Neural progenitor cell (in vitro differentiated cells): ENCODE measurements around the gene ABCA7. TPM values are rescaled to one million over a fixed set of nuclear protein-coding genes. Genes with fewer than 3 reads are reported as not detected.

ENCODE experiments used
- DNase-seq: peaks from one replicate; pipeline ENCODE4 v3.0.0-alpha.2; 2016; ENCODE audit warnings: low spot score
- H2AFZ ChIP-seq: fragments of 200-600 bp; sonication (generic); replicated peaks from 2 replicates; pipeline ENCODE4 v1.6.1; 2016; ENCODE audit warnings: antibody characterized with exemption
- H3F3A ChIP-seq: fragments of 200-600 bp; sonication (generic); 2 replicates; pipeline ENCODE4 v1.6.1; 2016; ENCODE audit warnings: antibody characterized with exemption, low read depth
- H3K27ac ChIP-seq: fragments of 200-600 bp; sonication (generic); 2 replicates; pipeline ENCODE4 v1.5.1; 2016; ENCODE audit warnings: mild to moderate bottlenecking
- H3K27me3 ChIP-seq: fragments of 200-600 bp; sonication (generic); 2 replicates; pipeline ENCODE4 v1.6.1; 2016; ENCODE audit warnings: mild to moderate bottlenecking, moderate library complexity
- H3K36me3 ChIP-seq: fragments of 200-600 bp; sonication (generic); 2 replicates; pipeline ENCODE4 v1.5.1; 2016
- H3K4me1 ChIP-seq: fragments of 200-600 bp; sonication (generic); 2 replicates; pipeline ENCODE4 v1.6.1; 2016; ENCODE audit warnings: mixed run types
- H3K4me2 ChIP-seq: fragments of 200-600 bp; sonication (generic); 2 replicates; pipeline ENCODE4 v1.6.1; 2016
- H3K4me3 ChIP-seq: fragments of 200-600 bp; sonication (generic); 2 replicates; pipeline ENCODE4 v1.5.1; 2016
- H3K79me2 ChIP-seq: fragments of 200-600 bp; sonication (generic); 2 replicates; pipeline ENCODE4 v1.6.1; 2016; ENCODE audit warnings: low read depth
- H3K9ac ChIP-seq: fragments of 200-600 bp; sonication (generic); 2 replicates; pipeline ENCODE4 v1.6.1; 2016
- H3K9me3 ChIP-seq: fragments of 200-600 bp; sonication (generic); 2 replicates; pipeline ENCODE4 v1.5.1; 2016; ENCODE audit warnings: low read depth
- H4K20me1 ChIP-seq: fragments of 200-600 bp; sonication (generic); 2 replicates; pipeline ENCODE4 v1.6.1; 2016; ENCODE audit warnings: low read depth
- H3K27ac Mint-ChIP-seq: 3 replicates; pipeline ENCODE4 v1.8.0; 2021; ENCODE audit warnings: mixed read lengths
- H3K27me3 Mint-ChIP-seq: 2 replicates; pipeline ENCODE4 v1.8.0; 2022; ENCODE audit warnings: low read depth, mild to moderate bottlenecking, inconsistent platforms, moderate library complexity, mixed read lengths; ENCODE audit not compliant: insufficient read depth
- H3K36me3 Mint-ChIP-seq: 3 replicates; pipeline ENCODE4 v1.8.0; 2021; ENCODE audit warnings: mixed read lengths
- H3K4me1 Mint-ChIP-seq: 3 replicates; pipeline ENCODE4 v1.8.0; 2021; ENCODE audit warnings: mixed read lengths
- H3K4me3 Mint-ChIP-seq: 3 replicates; pipeline ENCODE4 v1.8.0; 2021; ENCODE audit warnings: mild to moderate bottlenecking, moderate library complexity, mixed read lengths
- H3K9me3 Mint-ChIP-seq: 3 replicates; pipeline ENCODE4 v1.8.0; 2020; ENCODE audit warnings: mixed read lengths
- CTCF ChIP-seq: fragments of 200-600 bp; sonication (generic); IDR thresholded peaks from 2 replicates; pipeline ENCODE4 v1.5.1; 2017; ENCODE audit warnings: antibody characterized with exemption, mild to moderate bottlenecking
- EZH2 ChIP-seq: fragments of 200-600 bp; sonication (generic); IDR thresholded peaks from 2 replicates; pipeline ENCODE4 v1.6.1; 2017; ENCODE audit warnings: antibody characterized with exemption, mild to moderate bottlenecking, moderate library complexity
- EZH2phosphoT487 ChIP-seq: fragments of 200-600 bp; sonication (generic); IDR thresholded peaks from 2 replicates; pipeline ENCODE4 v1.6.1; 2017; ENCODE audit warnings: antibody characterized with exemption
- total RNA-seq: library from RNA; depleted of rRNA; stranded (reverse); fragments of >200 nt; gene quantifications from 2 replicates; pipeline ENCODE4 v1.2.3, GENCODE V29; 2015; ENCODE audit warnings: low replicate concordance

Gene ABCA7
- total RNA-seq, 1 donor from 2014 or later: 1.4 TPM

GRCh38 chr19:1079566-1080111 lies 39.7 kb downstream of the ABCA7 start:
- Mint-ChIP-seq H3K4me3 (no peak overlapping the region), H3K27me3 (peaks cover 2% of the 10 kb centered on the region), H3K36me3 (no peaks in the 10 kb centered on the region), H3K4me1 (peaks cover 2% of the 10 kb centered on the region), H3K27ac (no peak overlapping the region), H3K9me3 (no peaks in the 10 kb centered on the region)
- H2AFZ ChIP-seq: no peak overlapping the region
- H3K4me3 ChIP-seq: no peak overlapping the region
- H3K9me3 ChIP-seq: no peaks in the 10 kb centered on the region
- H3K9ac ChIP-seq: no peak overlapping the region
- peaks cover 16% of the 10 kb centered on the region for H3F3A ChIP-seq
- TF ChIP-seq CTCF (no peak), EZH2phosphoT487 (no peak), EZH2 (no peak)
- no peaks in the 10 kb centered on the region for H3K36me3 ChIP-seq
- peaks cover 23% of the 10 kb centered on the region for H4K20me1 ChIP-seq
- H3K79me2 ChIP-seq: no peaks in the 10 kb centered on the region
- peaks cover 10% of the 10 kb centered on the region for H3K4me1 ChIP-seq
- DNase-seq: no peak
- H3K4me2 ChIP-seq: no peak overlapping the region
- H3K27me3 ChIP-seq: peaks cover 4% of the 10 kb centered on the region
- no peak overlapping the region for H3K27ac ChIP-seq

- Histone ChIP-seq H3K36me3 (no peaks in the 10 kb centered on the region), H3K4me1 (peaks cover 10% of the 10 kb centered on the region), H3K9ac (no peak overlapping the region), H3K9me3 (no peaks in the 10 kb centered on the region), H3K4me2 (no peak overlapping the region), H3F3A (peaks cover 20% of the 10 kb centered on the region), H3K4me3 (no peak overlapping the region), H3K79me2 (no peaks in the 10 kb centered on the region), H3K27me3 (peaks cover 4% of the 10 kb centered on the region), H4K20me1 (peaks cover 23% of the 10 kb centered on the region), H3K27ac (no peak overlapping the region), H2AFZ (no peak overlapping the region)
- peaks cover 3% of the 10 kb centered on the region for H3K36me3 Mint-ChIP-seq
- TF ChIP-seq EZH2: no peak
- no peaks in the 10 kb centered on the region for H3K9me3 Mint-ChIP-seq
- H3K4me3 Mint-ChIP-seq: no peak overlapping the region
- DNase-seq: no peak
- no peak overlapping the region for H3K27ac Mint-ChIP-seq
- peaks cover 2% of the 10 kb centered on the region for H3K4me1 Mint-ChIP-seq
- peaks cover 2% of the 10 kb centered on the region for H3K27me3 Mint-ChIP-seq
Measured at GRCh38 chr19:1080360-1081161, 40.7 kb downstream of the ABCA7 start.

GRCh38 chr19:1081301-1082164 lies 41.6 kb downstream of the ABCA7 start:
- no peaks in the 10 kb centered on the region for H3K36me3 ChIP-seq
- H3F3A ChIP-seq: peaks cover 20% of the 10 kb centered on the region
- H2AFZ ChIP-seq: no peak overlapping the region

More at GRCh38 chr19:1081301-1082164, 41.6 kb downstream of the ABCA7 start:
- H3K9me3 ChIP-seq: no peaks in the 10 kb centered on the region
- H3K4me2 ChIP-seq: peak overlapping the region; percentile 73
- peaks cover 10% of the 10 kb centered on the region for H3K4me1 ChIP-seq
- TF ChIP-seq CTCF: peak; percentile 38
- TF ChIP-seq EZH2: no peak
- TF ChIP-seq EZH2phosphoT487: no peak
- Mint-ChIP-seq H3K9me3 (no peaks in the 10 kb centered on the region), H3K36me3 (peaks cover 3% of the 10 kb centered on the region), H3K4me3 (no peak overlapping the region), H3K27ac (no peak overlapping the region), H3K4me1 (peaks cover 2% of the 10 kb centered on the region), H3K27me3 (peaks cover 2% of the 10 kb centered on the region)
- DNase-seq: peak; percentile 76
- H3K27me3 ChIP-seq: peaks cover 4% of the 10 kb centered on the region
- H3K4me3 ChIP-seq: peak overlapping the region; percentile 32
- no peak overlapping the region for H3K9ac ChIP-seq
- H3K27ac ChIP-seq: no peak overlapping the region
- no peaks in the 10 kb centered on the region for H3K79me2 ChIP-seq
- H4K20me1 ChIP-seq: peaks cover 23% of the 10 kb centered on the region
